PC-9 (cell line): ENCODE results near the gene FGF1.

Experiments used
- CTCF ChIP-seq: fragments of 200-600 bp; sonication (generic); conservative IDR thresholded peaks from 2 replicates; pipeline ENCODE4 v1.6.1; 2017; ENCODE audit warnings: mixed run types, antibody characterized with exemption, mild to moderate bottlenecking, moderate library complexity
- EZH2 ChIP-seq: fragments of 200-600 bp; sonication (generic); IDR thresholded peaks from 2 replicates; pipeline ENCODE4 v1.8.0; 2017; ENCODE audit warnings: antibody characterized with exemption, low read depth

GRCh38 chr5:142674531-142675469 lies 11.1 kb downstream of the FGF1 start:
- TF ChIP-seq CTCF (no peak), EZH2 (no peak)
